IMR-90 (cell line): ENCODE measurements around the gene UST. TPM values are rescaled to one million over a fixed set of nuclear protein-coding genes. Genes with fewer than 3 reads are reported as not detected.

Source experiments
- ATAC-seq: fragments of 200-7000 bp; cut with Tn5 transposase; 2 replicates; pipeline ENCODE4 v1.9.1; 2020; ENCODE audit warnings: low read depth, mild to moderate bottlenecking, moderate library complexity
- BruUV-seq: library from RNA; stranded (reverse); fragments of 400-500 nt; replicated peaks from 2 replicates; lab custom pipeline; 2021; lab: Mats Ljungman, UMichigan
- CTCF ChIA-PET: fragments of 300-600 bp; formaldehyde crosslinking; extraction: SDS; loops from one replicate; lab custom pipeline; 2021; ENCODE audit warnings: antibody characterized with exemption; lab: Yijun Ruan, JAX
- POLR2A ChIA-PET: fragments of 300-600 bp; sonication (Branson Sonifier 250); formaldehyde crosslinking; loops from one replicate; lab custom pipeline; 2022; ENCODE audit warnings: antibody characterized with exemption; ENCODE audit not compliant: unreplicated experiment; lab: Charles Lee
- DNase-seq: peaks from one replicate; pipeline ENCODE4 v3.0.0; 2013
- H2AFZ ChIP-seq: replicated peaks from 2 replicates; pipeline ENCODE3; 2013; ENCODE audit warnings: low read length, mild to moderate bottlenecking; ENCODE audit not compliant: poor library complexity
- H2AK5ac ChIP-seq: 2 replicates; pipeline ENCODE4 v1.6.1; 2013; ENCODE audit warnings: low read depth, low read length, inconsistent platforms
- H2AK9ac ChIP-seq: replicated peaks from 2 replicates; pipeline ENCODE3; 2013; ENCODE audit warnings: mild to moderate bottlenecking, low read depth, low read length, moderate library complexity; ENCODE audit not compliant: poor library complexity
- H2BK120ac ChIP-seq: 2 replicates; pipeline ENCODE4 v1.6.1; 2013; ENCODE audit warnings: low read depth, low read length, inconsistent platforms
- H2BK15ac ChIP-seq: 3 replicates; pipeline ENCODE4 v1.6.1; 2013; ENCODE audit warnings: low read depth, low read length, inconsistent platforms
- H2BK20ac ChIP-seq: 2 replicates; pipeline ENCODE4 v1.6.1; 2013; ENCODE audit warnings: low read depth, mild to moderate bottlenecking, inconsistent platforms, low read length, moderate library complexity
- H2BK5ac ChIP-seq: 2 replicates; pipeline ENCODE4 v1.6.1; 2013; ENCODE audit warnings: mild to moderate bottlenecking, low read depth, low read length, inconsistent platforms; ENCODE audit not compliant: poor library complexity, severe bottlenecking
- H3K14ac ChIP-seq: replicated peaks from 2 replicates; pipeline ENCODE4 v1.6.1; 2013; ENCODE audit warnings: low read depth, low read length, inconsistent platforms
- H3K18ac ChIP-seq: 2 replicates; pipeline ENCODE4 v1.6.1; 2013; ENCODE audit warnings: low read depth, low read length, control low read depth
- H3K23ac ChIP-seq: 2 replicates; pipeline ENCODE4 v1.6.1; 2013; ENCODE audit warnings: low read depth, low read length, inconsistent platforms
- H3K27ac ChIP-seq: 2 replicates; pipeline ENCODE4 v1.5.1; 2013; ENCODE audit warnings: mild to moderate bottlenecking, control low read depth, low read length; ENCODE audit not compliant: insufficient read depth
- H3K27me3 ChIP-seq: 2 replicates; pipeline ENCODE4 v1.6.1; 2013; ENCODE audit warnings: low read length; ENCODE audit not compliant: control insufficient read depth, insufficient read depth
- H3K36me3 ChIP-seq: 2 replicates; pipeline ENCODE4 v1.6.1; 2013; ENCODE audit warnings: low read length, mixed read lengths; ENCODE audit not compliant: control insufficient read depth, insufficient read depth
- H3K4ac ChIP-seq: 2 replicates; pipeline ENCODE4 v1.6.1; 2013; ENCODE audit warnings: low read depth, low read length, inconsistent platforms
- H3K4me1 ChIP-seq: 2 replicates; pipeline ENCODE4 v1.6.1; 2013; ENCODE audit warnings: low read length, mixed read lengths; ENCODE audit not compliant: control insufficient read depth, insufficient read depth
- H3K4me2 ChIP-seq: 2 replicates; pipeline ENCODE4 v1.6.1; 2013; ENCODE audit warnings: low read depth, mild to moderate bottlenecking, control low read depth, low read length, moderate library complexity
- H3K4me3 ChIP-seq: 2 replicates; pipeline ENCODE4 v1.5.1; 2013; ENCODE audit warnings: low read depth, mild to moderate bottlenecking, control low read depth, low read length, moderate library complexity; ENCODE audit not compliant: insufficient read depth
- H3K56ac ChIP-seq: 2 replicates; pipeline ENCODE4 v1.6.1; 2013; ENCODE audit warnings: low read length, inconsistent platforms; ENCODE audit not compliant: insufficient read depth; ENCODE audit errors: extremely low read depth
- H3K79me1 ChIP-seq, 2 experiments: 2 replicates each; pipeline ENCODE4 v1.6.1; 2013; ENCODE audit warnings: low read length in 2 of 2, inconsistent platforms in 1 of 2, low read depth in 1 of 2
- H3K9ac ChIP-seq: 2 replicates; pipeline ENCODE4 v1.6.1; 2013; ENCODE audit warnings: low read depth, low read length, control low read depth
- H3K9me1 ChIP-seq: 2 replicates; pipeline ENCODE4 v1.6.1; 2013; ENCODE audit warnings: low read length, inconsistent platforms; ENCODE audit not compliant: insufficient read depth
- H3K9me3 ChIP-seq: 2 replicates; pipeline ENCODE4 v1.6.1; 2013; ENCODE audit warnings: low read length; ENCODE audit not compliant: control insufficient read depth, insufficient read depth
- H4K20me1 ChIP-seq: 2 replicates; pipeline ENCODE4 v1.6.1; 2013; ENCODE audit warnings: low read length, inconsistent platforms; ENCODE audit not compliant: insufficient read depth
- H4K5ac ChIP-seq: 2 replicates; pipeline ENCODE4 v1.6.1; 2013; ENCODE audit warnings: mild to moderate bottlenecking, low read depth, low read length, control low read depth
- H4K8ac ChIP-seq, 2 experiments: 2 replicates each; pipeline ENCODE4 v1.6.1; 2013; ENCODE audit warnings: low read depth in 2 of 2, low read length in 2 of 2, control low read depth in 1 of 2, inconsistent platforms in 1 of 2
- H4K91ac ChIP-seq: 2 replicates; pipeline ENCODE4 v1.6.1; 2013; ENCODE audit warnings: low read depth, low read length, inconsistent platforms; ENCODE audit not compliant: insufficient read depth
- BHLHE40 ChIP-seq: fragments of 150-350 bp; IDR thresholded peaks from 2 replicates; pipeline ENCODE4 v1.6.1; 2016; ENCODE audit warnings: mild to moderate bottlenecking, low read depth, low read length
- CEBPB ChIP-seq: IDR thresholded peaks from 2 replicates; pipeline ENCODE4 v1.6.1; 2012; ENCODE audit warnings: low read depth, low read length, improper control_type of control experiment
- CHD1 ChIP-seq: IDR thresholded peaks from 2 replicates; pipeline ENCODE4 v1.6.1; 2012; ENCODE audit warnings: low read depth, low read length, improper control_type of control experiment
- FOS ChIP-seq: fragments of 150-350 bp; IDR thresholded peaks from 2 replicates; pipeline ENCODE4 v1.6.1; 2016; ENCODE audit warnings: low read depth, low read length
- MAFK ChIP-seq: IDR thresholded peaks from 2 replicates; pipeline ENCODE4 v1.6.1; 2012; ENCODE audit warnings: low read depth, low read length, improper control_type of control experiment
- MAZ ChIP-seq: IDR thresholded peaks from 2 replicates; pipeline ENCODE4 v1.6.1; 2012; ENCODE audit warnings: low read depth, mild to moderate bottlenecking, low read length, improper control_type of control experiment, moderate library complexity, borderline replicate concordance
- MXI1 ChIP-seq: IDR thresholded peaks from 2 replicates; pipeline ENCODE4 v1.6.1; 2012; ENCODE audit warnings: low read depth, mild to moderate bottlenecking, low read length, moderate library complexity, borderline replicate concordance
- NFE2L2 ChIP-seq: fragments of 150-350 bp; IDR thresholded peaks from 2 replicates; pipeline ENCODE4 v1.6.1; 2016; ENCODE audit warnings: low read depth, mild to moderate bottlenecking, low read length
- POLR2A ChIP-seq: IDR thresholded peaks from 2 replicates; pipeline ENCODE4 v1.6.1; 2012; ENCODE audit warnings: mild to moderate bottlenecking, low read depth, low read length
- RAD21 ChIP-seq: IDR thresholded peaks from 2 replicates; pipeline ENCODE4 v1.6.1; 2012; ENCODE audit warnings: low read length, improper control_type of control experiment
- RCOR1 ChIP-seq: IDR thresholded peaks from 2 replicates; pipeline ENCODE4 v1.6.1; 2012; ENCODE audit warnings: mild to moderate bottlenecking, low read length, improper control_type of control experiment; ENCODE audit not compliant: insufficient replicate concordance
- RFX5 ChIP-seq: IDR thresholded peaks from 2 replicates; pipeline ENCODE4 v1.8.0; 2012; ENCODE audit warnings: low read depth, mild to moderate bottlenecking, low read length, moderate library complexity
- SMC3 ChIP-seq: fragments of 150-350 bp; IDR thresholded peaks from 2 replicates; pipeline ENCODE4 v1.6.1; 2016; ENCODE audit warnings: low read depth, mild to moderate bottlenecking, antibody characterized with exemption, low read length, moderate library complexity
- WGBS, 2 experiments: methylation state at CpG; one replicate each; pipeline versions ENCODE4 v1.1.5 to v1.1.7; 2013; ENCODE audit warnings: missing lambda C conversion rate in 2 of 2; ENCODE audit not compliant: insufficient read length in 1 of 2; ENCODE audit errors: extremely low coverage in 2 of 2; 5-methylcytosine and 5-hydroxymethylcytosine counted together
- dilution Hi-C: fragments of 300-500 bp; cut with HindIII; formaldehyde crosslinking; loops from one replicate; pipeline ENCODE4 v1.14.3; 2018; ENCODE audit warnings: low sequenced_read_pairs; ENCODE audit not compliant: unreplicated experiment
- in situ Hi-C: fragments of 300-500 bp; cut with MboI; formaldehyde crosslinking; loops from 3 replicates; pipeline ENCODE4 v1.14.3; 2019; ENCODE audit warnings: low sequenced_read_pairs, inconsistent platforms, mixed read lengths
- intact Hi-C: fragments of 100-400 bp; cut with micrococcal nuclease; formaldehyde crosslinking; loops from 2 replicates; pipeline ENCODE4 v1.10.0; 2022
- polyA plus RNA-seq, 3 experiments: library from polyadenylated mRNA; depleted of rRNA; stranded (reverse); fragments of >200 nt; gene quantifications; 2 replicates each; pipeline ENCODE4 v1.2.3, GENCODE V29; 2012; ENCODE audit warnings: low replicate concordance in 1 of 3
- total RNA-seq: library from RNA; depleted of rRNA; stranded (reverse); fragments of >200 nt; gene quantifications from 2 replicates; pipeline ENCODE4 v1.2.3, GENCODE V29; 2012
- TF ChIP-seq, protein P1 (sequence below): conservative IDR thresholded peaks from 2 replicates; pipeline ENCODE4 v1.5.1; 2012; ENCODE audit warnings: mild to moderate bottlenecking, low read depth, low read length, improper control_type of control experiment
- TF ChIP-seq, protein P2 (sequence below): fragments of 150-350 bp; IDR thresholded peaks from 2 replicates; pipeline ENCODE4 v1.6.1; 2017; ENCODE audit warnings: mild to moderate bottlenecking, antibody characterized with exemption, low read length, low read depth
- TF ChIP-seq, protein P3 (sequence below): fragments of 150-350 bp; IDR thresholded peaks from 2 replicates; pipeline ENCODE4 v1.6.1; 2016; ENCODE audit warnings: low read depth, mild to moderate bottlenecking, low read length, moderate library complexity, borderline replicate concordance

Gene UST
- total and polyA plus RNA-seq, 2 of the 4 experiments (the other 2 are of a cell fraction), result 7.7 to 13.8 TPM

DNA sequence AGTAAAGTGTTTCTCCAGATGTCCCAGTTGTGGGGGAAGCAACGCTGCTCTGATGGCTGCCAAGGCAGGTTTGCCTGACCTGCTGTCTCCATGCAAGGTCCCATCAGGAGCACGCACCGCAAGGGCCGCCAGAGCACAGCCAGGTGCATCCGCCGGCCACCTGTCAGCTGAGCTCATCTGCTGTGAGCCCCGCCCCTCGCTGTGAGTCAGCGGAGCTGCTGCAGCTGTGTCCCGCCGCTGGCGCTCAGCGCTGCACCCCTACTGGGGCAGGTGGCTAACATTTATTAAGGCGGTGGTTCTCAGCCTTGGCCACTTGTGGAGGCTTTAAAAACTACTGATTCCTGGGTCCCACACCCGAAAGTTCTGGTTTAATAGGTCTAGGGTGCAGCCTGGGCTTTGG is 225.7 kb downstream of the UST start:
- no peak overlapping the region for H3K27ac ChIP-seq
- ChIA-PET POLR2A (no interaction called here), CTCF (no interaction called here)
- no peak overlapping the region for H2AK9ac ChIP-seq
- 71% methylated on average over 11 of the region's 15 CpGs; no CpG with 5 or more reads in 1 of the 2 experiments for WGBS, 2 experiments
- ATAC-seq (no peak), DNase-seq (no peak)
- H2AFZ ChIP-seq, result no peak overlapping the region
- H3K9ac ChIP-seq, result no peak overlapping the region
- peaks cover 28% of the 10 kb centered on the region for H3K4me1 ChIP-seq
- BruUV-seq, result no TSS peak
- H3K4me2 ChIP-seq, result no peak overlapping the region
- H3K4ac ChIP-seq, result no peak overlapping the region
- H4K91ac ChIP-seq, result no peak overlapping the region
- H3K4me3 ChIP-seq, result no peak overlapping the region
- no peak overlapping the region for H2BK5ac ChIP-seq
- no peak overlapping the region for H4K8ac ChIP-seq
- H2BK120ac ChIP-seq, result no peak overlapping the region
- H4K20me1 ChIP-seq, result no peaks in the 10 kb centered on the region; the same call in 1 of the 2 replicates
- no peak overlapping the region for H2BK15ac ChIP-seq
- no peaks in the 10 kb centered on the region for H3K79me1 ChIP-seq
- no peak overlapping the region for H3K14ac ChIP-seq
- no peak overlapping the region for H3K18ac ChIP-seq
- TF ChIP-seq, protein P1, sequence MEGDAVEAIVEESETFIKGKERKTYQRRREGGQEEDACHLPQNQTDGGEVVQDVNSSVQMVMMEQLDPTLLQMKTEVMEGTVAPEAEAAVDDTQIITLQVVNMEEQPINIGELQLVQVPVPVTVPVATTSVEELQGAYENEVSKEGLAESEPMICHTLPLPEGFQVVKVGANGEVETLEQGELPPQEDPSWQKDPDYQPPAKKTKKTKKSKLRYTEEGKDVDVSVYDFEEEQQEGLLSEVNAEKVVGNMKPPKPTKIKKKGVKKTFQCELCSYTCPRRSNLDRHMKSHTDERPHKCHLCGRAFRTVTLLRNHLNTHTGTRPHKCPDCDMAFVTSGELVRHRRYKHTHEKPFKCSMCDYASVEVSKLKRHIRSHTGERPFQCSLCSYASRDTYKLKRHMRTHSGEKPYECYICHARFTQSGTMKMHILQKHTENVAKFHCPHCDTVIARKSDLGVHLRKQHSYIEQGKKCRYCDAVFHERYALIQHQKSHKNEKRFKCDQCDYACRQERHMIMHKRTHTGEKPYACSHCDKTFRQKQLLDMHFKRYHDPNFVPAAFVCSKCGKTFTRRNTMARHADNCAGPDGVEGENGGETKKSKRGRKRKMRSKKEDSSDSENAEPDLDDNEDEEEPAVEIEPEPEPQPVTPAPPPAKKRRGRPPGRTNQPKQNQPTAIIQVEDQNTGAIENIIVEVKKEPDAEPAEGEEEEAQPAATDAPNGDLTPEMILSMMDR, result no peak
- TF ChIP-seq MXI1 (no peak), SMC3 (no peak), MAFK (no peak), RCOR1 (no peak), CHD1 (no peak), CEBPB (no peak), BHLHE40 (no peak), POLR2A (no peak), NFE2L2 (no peak), RFX5 (no peak), FOS (no peak), MAZ (no peak), RAD21 (no peak)
- TF ChIP-seq, protein P2, sequence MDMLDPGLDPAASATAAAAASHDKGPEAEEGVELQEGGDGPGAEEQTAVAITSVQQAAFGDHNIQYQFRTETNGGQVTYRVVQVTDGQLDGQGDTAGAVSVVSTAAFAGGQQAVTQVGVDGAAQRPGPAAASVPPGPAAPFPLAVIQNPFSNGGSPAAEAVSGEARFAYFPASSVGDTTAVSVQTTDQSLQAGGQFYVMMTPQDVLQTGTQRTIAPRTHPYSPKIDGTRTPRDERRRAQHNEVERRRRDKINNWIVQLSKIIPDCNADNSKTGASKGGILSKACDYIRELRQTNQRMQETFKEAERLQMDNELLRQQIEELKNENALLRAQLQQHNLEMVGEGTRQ, result no peak
- TF ChIP-seq, protein P3, sequence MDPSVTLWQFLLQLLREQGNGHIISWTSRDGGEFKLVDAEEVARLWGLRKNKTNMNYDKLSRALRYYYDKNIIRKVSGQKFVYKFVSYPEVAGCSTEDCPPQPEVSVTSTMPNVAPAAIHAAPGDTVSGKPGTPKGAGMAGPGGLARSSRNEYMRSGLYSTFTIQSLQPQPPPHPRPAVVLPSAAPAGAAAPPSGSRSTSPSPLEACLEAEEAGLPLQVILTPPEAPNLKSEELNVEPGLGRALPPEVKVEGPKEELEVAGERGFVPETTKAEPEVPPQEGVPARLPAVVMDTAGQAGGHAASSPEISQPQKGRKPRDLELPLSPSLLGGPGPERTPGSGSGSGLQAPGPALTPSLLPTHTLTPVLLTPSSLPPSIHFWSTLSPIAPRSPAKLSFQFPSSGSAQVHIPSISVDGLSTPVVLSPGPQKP, result no peak
- peaks cover 16% of the 10 kb centered on the region for H3K9me1 ChIP-seq
- in situ Hi-C loops, result no loop called here
- H3K23ac ChIP-seq, result no peak overlapping the region
- dilution Hi-C loops, result no loop called here
- no peaks in the 10 kb centered on the region for H3K36me3 ChIP-seq
- H3K9me3 ChIP-seq, result no peaks in the 10 kb centered on the region
- H4K5ac ChIP-seq, result no peak overlapping the region
- H2BK20ac ChIP-seq, result no peak overlapping the region
- H3K27me3 ChIP-seq, result no peaks in the 10 kb centered on the region
- peak overlapping the region; percentile 37; the same call in 1 of the 2 replicates for H2AK5ac ChIP-seq
- intact Hi-C loops, result loop anchor here (5.0 kb wide), 2 partner anchors 40 to 395 kb away; no protein-coding TSS in a partner anchor
- no peak overlapping the region for H3K56ac ChIP-seq
